NCI-H446 treated with DMSO at 0.1 percent for 48 hours (cell line): ENCODE results near the gene ZNF598.
"Not testable (repeated sequence)": the region's sequence is repeated elsewhere in the genome, so short reads cannot be mapped to it uniquely, and the experiment has no call there.

ENCODE experiments used
- DNase-seq: peaks from one replicate; lab custom pipeline; 2025; lab: John Stamatoyannopoulos, UW

Gene ZNF598

DNA sequence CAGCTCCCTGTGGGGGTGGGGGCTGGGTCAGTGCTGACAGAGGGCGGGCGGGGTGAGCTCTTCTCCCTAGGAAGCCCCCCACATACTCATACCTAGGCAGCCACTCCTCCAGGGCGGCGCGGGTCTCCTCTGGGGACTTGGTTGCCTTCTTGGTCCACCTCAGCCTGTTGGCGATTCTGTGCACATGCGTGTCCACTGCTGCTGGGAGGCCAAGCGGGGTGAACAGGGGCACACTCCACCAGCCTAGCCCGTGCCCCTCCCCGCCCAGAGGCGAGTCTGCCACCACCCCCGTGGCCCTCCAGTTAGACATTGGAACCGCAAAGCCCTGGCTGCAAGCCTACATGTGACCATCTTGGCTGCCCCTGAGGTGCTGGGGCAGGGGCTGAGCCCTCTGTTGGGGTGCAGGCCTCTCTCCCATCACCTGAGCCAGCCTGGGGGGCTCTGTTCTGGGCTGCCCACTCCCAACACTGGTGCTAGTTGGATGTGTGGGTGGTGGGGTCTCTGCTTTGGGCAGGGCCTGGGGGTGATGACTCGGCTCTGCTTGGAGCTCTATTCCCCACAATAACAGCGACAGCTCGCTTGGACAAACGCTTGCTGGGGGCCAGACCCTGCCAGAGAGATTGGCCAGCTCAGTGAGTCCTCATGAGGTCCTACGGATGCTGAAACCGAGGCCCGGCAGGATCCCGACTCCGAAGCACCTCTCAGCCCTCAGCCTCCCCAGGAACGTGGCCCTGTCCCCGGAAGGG lies 30.6 kb upstream of the ZNF598 start:
- DNase-seq, result no peak

DNA sequence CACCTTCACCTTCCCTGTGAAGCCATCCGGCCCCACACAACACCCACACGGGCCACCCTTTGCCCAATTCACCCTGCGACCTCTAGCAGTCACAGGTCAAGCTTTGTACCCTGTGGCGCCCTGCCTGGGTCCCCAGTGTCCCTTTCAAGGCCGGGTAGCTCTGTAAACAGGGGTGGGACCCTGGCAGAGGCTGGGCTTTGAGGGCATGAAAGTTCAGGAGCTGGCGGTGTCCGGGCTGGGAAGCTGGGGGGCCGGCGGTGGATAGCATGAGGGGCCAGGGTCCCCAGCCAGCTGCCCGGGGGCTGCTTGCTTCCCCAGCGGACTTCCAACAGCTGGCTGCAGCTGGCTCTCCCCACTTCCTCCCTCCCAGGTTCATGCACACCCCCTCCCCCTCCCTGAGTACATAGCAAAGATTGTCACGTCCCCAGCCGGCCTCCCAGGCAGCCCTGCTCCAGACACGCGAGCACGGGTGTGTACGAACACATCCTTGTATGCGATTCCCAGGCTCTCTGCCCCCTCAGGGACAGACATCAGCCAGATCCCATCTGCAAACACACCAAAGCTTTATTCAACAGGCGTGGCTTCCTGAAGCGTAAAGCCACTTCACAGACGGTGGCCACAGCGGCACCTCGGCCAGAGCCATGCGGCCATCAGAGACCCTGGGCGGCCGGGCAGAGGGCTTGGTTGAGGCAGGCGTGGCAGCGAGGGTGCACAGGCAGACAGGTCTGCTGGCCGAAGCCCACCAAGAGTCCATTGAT lies 29.8 kb upstream of the ZNF598 start:
- no peak for DNase-seq

DNA sequence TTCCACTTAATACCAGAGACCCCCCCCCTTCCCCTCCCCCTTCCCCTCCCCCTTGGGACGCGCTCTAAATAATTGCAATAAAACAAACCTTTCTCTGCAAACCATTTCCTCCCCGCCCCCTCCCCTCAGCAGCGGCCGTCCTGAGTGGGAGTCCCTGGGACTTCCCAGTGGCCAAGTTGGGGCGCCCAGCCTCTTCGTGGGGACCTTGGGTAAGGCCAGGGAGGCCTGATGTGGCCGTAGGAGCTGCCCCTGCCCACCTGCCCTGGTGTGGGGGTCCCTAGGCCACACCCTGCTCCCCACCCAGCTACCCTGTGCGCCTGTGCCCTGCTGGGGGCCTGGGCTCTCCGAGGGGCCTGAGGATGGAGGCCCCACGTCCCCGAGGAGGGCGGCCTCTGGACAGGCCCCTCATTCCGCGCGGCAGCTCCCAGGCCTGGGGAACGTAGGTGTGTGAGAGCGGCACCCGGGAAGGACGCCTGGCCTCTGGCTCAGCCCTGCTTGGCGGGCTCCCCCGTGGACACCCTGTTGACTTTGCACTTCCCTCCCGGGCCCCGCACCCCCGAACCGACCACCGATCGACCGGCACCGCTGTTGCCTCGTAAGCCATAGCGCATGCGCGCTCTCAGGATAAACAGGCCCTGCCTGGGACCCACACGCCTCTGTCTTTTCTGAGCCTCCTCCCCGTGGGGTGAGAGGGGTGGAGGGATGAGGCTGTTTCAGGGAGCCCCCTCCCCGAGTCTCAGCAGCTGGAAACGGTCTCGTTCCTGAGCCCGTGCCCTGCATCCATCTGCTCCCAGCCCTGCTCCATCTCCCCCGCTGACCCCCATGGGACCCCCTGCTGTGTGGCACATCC lies 29.0 kb upstream of the ZNF598 start:
- no peak for DNase-seq

DNA sequence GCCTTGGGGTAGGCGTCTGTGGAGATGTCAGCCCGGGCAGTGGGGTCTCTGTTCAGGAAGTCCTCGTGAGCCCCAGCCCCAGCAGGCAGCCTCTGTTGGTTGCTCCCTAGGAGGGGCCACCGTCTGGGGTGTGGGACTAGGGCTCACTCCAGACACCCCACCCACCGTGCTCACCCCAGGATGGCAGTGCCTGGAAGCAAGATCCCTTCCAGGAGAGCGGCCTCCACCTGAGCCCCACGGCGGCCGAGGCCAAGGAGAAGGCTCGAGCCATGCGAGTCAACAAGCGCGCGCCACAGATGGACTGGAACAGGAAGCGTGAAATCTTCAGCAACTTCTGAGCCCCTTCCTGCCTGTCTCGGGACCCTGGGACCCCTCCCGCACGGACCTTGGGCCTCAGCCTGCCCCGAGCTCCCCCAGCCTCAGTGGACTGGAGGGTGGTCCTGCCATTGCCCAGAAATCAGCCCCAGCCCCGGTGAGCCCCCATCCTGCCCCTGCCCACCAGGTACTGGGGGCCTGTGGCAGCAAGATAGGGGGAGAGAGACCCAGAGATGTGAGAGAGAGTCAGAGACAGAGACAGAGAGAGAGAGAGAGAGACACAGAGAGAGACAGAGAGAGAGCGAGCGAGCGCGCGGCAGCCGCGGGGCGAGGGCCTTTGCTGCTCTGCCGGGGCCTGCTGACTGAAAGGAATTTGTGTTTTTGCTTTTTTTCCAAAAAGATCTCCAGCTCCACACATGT lies 28.2 kb upstream of the ZNF598 start:
- no peak for DNase-seq

DNA sequence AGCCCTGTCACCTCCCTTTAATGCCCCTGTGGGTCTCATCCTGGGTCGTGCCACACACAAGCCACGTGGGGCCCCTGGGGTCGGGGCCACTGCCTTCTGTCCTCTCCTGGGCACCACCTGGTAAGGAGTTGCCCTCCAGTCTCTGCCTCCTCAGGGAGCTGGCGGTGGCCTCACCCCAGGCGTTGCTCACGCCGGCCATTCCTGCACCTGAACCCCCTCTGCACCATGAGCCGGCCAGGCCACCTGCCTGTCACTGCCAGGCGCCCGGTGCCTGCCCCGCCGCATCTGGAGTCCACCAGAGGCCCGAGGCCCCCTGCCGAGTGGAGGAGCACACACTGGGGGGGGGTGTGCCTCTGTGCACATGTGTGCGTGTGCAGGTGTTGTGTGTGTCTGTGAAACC lies 27.5 kb upstream of the ZNF598 start:
- DNase-seq, result no peak

DNA sequence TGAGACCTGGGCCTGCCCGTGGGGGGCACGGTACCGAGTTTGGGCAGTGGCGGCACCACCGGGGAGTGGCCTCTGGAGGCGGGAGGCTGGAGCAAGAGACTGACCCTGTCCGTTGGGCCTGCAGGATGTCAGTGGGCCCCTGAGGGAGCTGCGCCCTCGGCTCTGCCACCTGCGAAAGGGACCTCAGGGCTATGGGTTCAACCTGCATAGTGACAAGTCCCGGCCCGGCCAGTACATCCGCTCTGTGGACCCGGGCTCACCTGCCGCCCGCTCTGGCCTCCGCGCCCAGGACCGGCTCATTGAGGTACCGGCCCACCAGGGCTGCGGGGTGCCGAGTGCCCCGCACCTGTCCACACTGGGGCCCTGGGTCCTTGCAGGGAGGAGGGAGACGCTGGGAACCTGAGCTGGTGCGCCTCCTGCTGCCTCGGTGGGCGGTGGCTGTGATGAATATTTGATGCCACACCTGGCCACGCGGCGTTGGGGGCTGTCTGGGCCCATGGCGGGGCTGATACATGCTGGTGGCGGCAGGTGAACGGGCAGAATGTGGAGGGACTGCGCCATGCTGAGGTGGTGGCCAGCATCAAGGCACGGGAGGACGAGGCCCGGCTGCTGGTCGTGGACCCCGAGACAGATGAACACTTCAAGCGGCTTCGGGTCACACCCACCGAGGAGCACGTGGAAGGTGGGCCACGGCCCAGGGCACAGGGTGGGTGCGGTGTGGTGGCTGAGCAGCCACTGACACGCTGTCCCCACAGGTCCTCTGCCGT lies 26.8 kb upstream of the ZNF598 start:
- no peak for DNase-seq

DNA sequence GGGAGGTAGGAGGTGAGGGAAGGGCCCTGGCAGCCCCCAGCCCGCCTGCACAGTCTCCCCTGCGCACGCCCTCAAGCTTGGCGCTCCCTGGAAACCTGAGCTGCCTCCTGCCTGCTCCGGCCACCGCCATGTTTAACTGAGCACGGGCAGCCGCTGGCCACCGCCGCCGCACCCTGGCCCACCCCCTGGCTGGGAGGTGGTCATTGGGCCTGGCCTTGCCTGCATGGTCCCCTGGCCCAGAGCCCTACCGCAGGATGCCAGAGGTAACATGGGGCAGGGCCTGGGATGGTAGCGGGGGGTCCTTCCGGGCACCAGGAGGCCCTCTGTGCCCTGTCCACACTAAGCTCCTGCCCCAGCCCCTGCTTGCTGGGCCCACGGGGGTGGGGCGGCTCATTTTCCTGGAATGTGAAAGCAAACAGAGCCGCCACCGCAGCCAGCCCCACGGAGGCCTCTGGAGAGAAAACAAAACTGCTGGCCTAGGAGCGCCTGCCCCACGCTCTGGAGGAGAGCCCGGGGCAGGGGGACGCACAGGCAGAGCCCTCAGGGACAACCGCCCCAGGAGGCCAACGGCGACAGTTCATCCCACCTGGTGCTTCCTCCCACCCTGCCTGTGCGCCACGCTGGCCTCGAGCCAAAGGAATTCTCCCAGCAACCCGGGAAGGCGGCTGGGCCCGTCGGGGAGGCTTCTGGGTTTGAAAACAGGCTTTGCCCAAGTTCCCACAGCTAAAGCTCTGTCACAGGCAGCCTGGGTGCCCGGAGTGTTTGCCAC lies 26.0 kb upstream of the ZNF598 start:
- DNase-seq, result no peak

DNA sequence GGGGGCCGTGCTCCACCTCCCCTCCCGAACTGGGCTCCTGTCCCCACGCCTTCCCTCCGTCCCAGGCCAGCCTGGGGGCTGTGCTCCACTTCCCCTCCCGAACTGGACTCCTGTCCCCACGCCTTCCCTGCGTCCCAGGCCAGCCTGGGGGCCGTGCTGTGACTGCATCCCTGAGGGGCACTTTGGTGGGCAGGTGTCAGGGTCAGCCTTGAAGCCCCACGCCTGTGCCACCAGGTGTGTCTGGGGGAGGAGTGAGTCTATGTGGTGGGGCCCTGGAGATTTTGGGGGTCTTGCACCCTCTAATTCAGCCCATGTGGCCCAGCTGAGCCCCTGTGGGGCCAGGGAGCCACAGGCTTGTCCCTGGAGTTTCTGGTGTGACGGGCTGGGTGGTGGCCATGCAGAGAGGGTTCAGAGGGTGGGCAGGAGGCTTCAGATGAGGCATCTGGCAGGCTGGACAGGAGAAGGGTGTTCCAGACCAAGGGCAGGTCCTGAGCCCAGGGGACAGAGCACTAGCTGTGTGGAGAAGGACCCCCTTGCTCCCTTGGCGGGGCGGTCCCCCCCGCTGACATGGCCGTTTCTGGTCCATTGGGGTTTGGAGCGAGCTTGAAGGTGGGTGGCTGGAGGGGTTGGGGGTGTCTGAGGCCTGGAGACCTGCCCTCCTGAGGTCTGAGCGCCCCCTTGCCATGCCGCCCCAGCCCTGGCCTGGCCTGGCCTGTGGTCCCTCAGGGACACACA lies 25.2 kb upstream of the ZNF598 start:
- DNase-seq, result no peak

DNA sequence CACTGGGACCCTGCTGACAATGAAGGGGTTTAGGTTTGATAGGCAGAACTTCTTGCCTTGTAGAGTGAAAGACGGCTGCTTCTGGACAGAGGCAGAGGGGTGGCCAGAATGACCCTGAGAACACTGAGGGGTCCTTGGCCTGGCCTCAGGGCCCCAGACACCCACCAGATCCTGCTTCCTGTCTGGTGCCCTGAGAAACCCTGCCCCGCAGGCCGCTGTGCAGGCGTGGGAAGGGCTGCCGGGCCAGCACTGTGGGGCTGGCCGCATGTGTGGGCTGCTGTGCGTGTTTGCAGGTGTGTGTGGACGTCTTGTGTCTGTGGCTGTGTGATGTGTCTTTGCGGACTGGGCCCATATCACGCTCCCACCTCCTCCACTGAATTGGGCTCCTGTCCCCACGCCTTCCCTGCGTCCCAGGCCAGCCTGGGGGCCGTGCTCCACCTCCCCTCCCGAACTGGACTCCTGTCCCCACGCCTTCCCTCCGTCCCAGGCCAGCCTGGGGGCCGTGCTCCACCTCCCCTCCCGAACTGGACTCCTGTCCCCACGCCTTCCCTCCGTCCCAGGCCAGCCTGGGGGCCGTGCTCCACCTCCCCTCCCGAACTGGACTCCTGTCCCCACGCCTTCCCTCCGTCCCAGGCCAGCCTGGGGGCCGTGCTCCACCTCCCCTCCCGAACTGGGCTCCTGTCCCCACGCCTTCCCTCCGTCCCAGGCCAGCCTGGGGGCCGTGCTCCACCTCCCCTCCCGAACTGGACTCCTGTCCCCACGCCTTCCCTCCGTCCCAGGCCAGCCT lies 24.5 kb upstream of the ZNF598 start:
- not testable (repeated sequence) for DNase-seq

DNA sequence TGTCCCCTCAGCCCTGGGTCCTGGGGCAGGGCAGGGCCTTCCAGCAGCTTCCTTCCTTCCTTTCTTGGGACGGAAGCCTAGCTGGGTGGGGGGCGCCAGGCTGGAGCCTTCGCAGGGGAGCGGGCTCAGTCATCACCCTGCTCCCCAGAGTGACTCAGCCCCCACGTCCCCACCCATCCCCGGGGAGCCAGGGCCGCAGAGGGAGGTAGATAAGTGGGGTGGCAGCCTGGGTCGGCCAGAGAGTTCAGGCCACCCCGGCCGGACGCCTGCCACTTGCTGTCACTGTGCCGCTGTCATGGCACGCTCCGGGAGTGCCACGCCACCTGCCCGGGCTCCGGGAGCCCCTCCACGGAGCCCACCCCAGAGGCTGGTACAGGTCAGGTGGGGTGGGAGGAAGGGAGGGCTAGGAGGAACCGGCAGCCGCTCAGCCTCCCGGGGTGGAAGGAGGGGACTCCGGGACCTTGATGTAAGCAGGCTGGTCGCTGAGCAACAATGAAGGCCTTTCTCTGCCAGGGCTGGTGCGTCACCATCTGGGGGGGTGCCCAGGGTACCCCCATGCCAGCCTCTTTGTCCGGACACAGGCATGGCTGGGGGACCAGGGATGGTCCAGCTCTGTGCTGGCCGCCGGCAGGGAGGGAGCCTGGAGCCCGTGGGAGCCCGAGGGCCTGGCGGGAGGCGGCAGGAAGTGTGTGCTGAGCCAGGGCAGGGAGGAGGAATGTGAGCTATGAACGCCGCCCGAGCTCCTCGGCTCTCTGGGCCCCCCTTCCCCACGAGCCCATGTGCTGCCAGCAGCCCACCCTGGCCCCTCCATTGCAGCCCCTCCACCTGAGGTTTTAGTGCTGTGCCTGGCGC lies 23.7 kb upstream of the ZNF598 start:
- DNase-seq, result no peak

DNA sequence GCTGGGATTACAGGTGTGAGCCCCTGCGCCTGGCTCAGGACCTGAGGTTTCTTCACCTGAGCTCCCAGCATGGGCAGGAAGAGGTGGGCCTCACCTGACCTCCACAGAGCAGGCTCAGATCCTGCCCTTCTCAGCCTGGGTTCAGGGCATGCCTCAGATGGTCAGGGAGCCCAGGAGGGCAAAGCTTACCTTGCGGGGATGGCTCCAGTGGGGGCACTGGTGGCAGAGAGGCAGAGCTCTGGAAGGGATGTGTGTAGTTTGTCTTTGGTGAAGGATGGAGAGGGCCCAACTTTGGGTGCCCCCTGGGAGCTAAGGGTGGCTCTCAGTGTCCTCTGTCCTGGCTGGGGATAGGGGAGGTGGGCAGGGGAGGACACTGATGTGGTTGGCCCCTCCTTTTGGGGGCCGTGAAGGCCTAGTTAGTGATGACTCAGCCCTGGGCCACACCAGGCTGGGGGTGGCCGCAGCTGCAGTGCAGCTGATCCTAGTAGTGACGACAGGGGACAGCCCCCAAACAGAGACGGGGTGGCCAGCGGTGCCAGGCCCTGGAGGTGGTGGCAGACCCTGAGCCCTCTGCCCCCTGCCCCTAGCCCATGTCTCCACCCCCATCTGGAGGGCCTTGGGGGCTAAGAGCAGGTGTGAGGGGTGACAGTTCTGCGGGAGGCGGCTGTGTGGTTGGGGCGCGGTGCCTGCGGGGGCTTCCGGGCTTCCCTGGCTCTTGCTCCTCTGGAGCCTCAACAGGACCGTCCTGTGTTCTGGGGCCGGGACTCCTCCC lies 22.9 kb upstream of the ZNF598 start:
- no peak for DNase-seq

DNA sequence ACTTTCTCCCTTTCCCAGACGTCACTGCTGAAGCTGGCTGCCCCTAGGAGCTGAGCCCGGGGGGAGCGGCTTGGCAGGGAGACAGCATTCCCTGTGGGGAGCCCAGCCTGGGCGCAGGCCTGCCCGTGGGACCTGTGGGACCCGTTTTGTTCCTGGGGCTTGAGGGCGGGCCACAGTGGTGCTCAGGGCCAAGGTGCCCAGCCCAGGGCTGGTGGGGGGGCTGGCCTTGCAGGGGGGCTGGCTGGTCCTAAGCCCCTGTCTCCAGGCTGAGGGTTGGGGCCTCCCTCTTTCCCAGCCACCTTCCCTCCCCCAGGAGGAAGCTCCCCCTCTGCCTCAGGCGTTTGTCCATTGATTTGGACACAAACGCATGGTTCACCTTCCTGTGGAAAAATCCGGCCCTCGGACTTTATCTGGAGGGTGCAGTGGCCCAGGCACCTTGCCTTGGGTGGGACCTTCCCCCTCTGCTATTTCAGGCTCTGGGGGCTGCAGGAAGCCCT lies 21.5 kb upstream of the ZNF598 start:
- no peak for DNase-seq

DNA sequence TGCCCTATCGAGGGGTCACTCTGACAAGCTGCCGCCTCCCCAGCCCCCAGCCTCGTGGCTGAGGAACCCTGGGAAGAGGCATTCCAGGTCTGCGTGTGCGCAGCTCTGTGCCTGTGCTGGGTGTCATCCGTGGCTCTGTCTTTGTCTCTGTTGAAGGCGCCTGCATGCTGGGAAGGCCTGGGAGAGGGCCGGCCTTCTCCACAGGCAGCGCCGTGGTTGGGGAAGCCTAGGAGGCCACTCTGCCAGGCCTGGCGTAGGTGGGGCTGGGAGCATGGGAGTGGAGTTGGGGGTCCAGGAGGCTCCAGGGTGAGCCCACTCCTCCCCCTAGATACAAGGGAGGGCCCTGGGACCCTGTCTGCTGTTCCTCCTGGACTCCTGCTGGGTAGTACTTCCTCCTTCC lies 20.4 kb upstream of the ZNF598 start:
- DNase-seq, result no peak

DNA sequence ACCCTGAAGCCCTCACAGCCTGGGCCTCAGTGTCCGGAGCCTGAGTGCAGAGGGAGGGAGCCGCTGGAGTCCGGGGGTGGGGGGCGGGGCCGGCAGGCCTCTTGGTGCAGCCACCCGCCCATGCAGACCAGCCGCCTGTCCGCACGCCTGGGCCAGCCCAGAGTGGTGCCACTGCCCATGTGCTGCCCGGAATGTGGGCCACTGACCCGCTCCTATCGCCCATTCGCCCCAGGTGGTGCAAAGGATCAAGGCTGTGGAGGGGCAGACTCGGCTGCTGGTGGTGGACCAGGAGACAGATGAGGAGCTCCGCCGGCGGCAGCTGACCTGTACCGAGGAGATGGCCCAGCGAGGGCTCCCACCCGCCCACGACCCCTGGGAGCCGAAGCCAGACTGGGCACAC lies 19.7 kb upstream of the ZNF598 start:
- no peak for DNase-seq

DNA sequence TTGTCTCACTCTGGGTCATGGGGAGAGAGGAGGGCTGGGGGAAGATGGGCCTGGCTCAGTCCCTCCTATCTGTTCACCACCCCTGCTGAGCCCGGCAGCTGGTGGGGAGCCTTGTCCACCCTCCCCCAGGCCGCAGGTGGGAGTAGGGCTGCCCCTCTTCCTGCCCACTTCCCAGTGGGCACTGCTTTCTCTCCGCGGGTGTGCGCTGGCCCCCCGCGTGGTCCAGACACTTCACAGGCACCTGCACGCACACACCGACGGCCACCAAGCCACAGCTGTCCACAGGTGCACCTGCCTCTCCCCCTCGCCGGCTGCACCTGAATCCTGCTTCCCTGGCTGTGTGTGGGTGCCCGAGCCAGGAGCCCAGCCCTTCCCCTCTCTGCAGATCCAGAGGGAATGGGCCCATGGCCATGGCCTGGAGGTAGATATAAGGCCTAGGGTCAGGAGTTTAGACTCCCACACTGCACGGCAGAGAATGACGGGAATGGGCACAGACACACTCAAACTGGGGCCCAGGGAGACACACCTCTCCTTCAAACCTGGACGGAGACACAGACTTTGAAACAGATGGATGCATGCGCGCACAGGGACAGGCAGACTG lies 19.1 kb upstream of the ZNF598 start:
- no peak for DNase-seq

DNA sequence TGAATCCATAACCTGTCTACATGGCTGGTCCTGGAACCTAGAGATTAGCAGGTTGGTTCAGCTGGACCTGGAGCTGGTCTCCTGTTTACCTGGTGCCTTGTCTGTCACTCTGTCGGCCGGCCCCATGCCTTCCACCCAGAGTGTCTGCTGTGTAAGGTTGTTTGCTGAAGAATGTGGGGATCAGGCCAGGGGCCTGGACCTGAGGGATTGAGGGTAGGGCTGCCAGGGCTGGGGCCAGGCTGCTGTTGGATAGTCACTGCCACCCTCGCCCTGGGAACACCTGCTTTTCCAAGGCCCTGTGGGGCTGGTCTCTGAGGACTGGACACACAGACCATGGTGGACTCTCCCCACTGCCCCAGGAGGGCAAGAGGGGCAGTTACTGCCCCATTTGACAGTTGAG lies 18.5 kb upstream of the ZNF598 start:
- DNase-seq, result no peak
